Right kidney (tissue), 1 donor: Measurements from ENCODE around the gene ISLR.

Experiments used
- DNase-seq: peaks from one replicate; pipeline ENCODE4 v3.0.0-alpha.2; 2016

ISLR gene

DNA sequence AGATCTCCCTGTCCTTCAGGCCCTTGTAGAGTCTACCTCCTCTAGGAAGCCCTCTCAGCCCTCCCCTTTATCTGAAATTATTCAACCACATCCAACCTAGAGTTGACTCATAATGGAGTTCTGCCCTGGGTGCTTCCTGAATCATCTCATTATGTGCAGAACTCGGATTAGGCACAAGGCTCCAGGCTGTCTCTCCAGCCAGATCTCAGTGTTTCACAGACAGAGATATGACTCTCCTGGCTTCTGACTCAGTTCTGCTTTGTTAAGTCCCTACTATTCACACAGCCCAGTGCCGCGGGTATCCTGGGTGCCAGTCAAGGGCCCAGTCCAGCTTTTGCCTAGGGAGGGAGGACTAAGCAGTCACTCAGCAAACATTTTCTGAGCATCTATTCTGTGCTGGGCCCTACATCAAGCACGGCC is 19.8 kb downstream of the ISLR start:
- no peak for DNase-seq

DNA sequence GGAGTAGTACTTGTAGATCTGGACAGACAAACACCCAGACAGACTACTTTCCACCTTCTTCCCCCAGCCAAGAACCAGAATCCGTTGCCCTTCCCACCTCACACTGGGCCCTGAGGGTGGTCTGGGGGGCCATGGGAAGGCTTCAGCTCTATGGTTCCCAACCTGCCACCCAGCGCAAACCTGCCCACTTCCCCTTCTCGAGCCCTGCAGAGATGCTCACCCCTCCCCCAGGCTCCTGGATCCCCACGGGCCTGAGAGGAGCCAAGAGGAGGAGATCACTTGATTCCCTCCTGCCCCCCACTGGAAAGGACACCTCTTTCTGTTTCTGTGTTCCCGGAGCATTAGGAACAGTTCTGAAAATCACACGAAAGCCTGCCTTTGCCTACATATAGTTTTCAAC is 20.4 kb downstream of the ISLR start:
- no peak for DNase-seq

DNA sequence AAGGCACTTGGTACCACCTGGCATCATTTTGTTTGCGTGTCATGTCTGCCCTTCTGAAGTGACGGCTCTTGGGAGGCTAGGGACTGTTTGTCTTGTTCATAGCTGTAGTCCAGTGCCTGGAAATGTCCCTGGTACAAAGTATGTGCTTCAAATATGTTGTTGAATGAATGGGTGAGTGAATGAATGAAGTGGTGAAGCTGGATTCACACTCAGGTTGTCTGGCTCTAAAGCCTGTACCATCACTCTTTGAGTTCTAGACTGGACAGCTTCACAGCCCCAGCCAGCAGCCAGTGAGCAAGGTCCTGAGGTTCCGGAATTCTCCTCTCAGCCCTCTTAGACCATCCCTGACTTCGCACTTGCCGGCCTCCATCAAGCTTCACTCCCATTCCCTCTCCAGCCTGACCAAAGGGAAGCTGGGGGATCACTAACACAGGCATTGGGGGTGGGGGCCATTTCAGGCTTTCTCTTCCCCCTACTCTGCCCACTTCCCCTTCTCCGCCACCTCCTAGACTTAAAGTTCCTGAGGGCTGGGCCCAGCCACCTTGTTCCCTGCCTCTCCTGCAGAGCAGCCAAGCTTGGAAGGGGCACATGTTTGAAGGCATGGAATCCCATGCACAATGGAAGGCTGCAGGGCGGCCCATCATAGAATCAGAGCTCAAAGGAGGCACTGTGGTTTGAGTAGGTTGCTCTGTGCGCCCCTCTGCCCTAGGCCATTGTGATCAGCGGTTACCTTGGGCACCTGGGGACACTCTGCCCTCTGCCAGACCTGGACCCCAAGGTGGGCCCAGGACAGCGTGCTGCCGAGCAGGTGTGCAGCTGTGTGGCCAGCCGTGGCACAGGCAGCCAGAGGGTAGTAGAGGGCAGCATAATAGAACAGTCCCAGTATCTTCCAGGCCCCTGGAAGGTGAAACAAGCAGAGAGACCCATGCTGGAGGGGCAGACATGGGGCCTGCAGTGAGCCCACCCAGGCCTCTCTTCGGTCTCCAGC is 21.4 kb downstream of the ISLR start:
- DNase-seq = no peak

GRCh38 chr15:74196175-74196574 is 22.7 kb downstream of the ISLR start:
- DNase-seq = no peak

DNA sequence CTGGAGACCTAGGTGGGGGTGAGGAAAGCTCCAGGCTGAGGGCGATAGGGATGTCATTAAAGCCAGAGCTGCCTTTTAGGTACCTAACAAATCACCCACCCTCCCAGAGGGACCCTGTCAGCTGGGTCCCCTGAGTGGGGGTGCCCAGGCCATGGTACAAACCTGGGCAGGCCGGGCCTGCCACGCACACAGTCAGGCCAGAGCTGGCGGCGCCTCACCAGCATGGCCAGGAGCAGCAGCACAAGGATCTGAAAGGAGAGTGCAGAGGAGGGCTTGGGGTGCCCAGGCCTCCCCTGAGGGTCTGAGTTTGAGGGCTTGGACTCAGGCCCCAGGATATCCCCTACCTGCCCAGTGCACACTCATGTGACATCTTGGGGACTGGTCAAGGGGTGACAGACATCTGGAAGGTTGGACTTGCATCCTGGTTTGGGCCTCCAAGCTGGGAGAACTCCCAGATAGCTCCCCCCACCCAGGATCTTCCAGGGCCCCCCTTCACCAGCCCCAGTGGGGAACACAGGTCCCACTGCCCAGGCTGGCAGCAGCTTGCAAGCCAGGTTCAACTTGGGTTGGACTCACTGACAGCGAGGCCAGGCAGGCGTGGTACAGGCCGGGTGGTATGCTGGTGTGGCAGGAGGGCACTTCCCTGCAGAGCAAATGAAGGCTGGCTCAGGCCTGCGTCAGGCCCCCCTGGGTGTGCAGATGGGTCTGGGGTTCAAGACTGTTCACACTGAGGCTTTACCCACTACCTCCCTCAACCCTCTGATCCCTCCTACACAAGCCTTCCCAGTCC is 23.9 kb downstream of the ISLR start:
- no peak for DNase-seq

- DNase-seq = no peak
Measured at GRCh38 chr15:74199297-74199652, 25.8 kb downstream of the ISLR start.

DNA sequence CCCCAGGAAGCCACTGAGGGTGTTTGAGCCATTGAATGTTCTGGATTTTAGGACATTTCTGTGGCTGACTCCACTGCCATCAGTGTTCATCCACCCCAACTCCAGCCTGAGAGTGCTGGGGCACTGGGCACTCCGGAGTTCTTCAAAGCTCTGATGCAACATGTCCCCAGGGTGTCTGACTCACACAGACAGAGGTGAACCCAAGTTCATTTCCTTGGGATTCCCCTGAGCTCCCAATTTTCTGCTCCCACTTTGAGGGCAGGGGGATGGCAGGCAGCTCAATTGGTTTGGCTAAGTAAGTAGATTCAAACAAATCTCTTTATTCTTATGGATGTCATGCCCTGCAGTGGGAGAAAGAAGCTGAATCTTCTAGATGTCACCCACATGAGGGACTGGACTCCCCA is 26.9 kb downstream of the ISLR start:
- DNase-seq = no peak

GRCh38 chr15:74200871-74201419 is 27.4 kb downstream of the ISLR start:
- DNase-seq = peak; percentile 44

- DNase-seq = no peak
Measured at GRCh38 chr15:74201710-74202420, 28.4 kb downstream of the ISLR start.

GRCh38 chr15:74202452-74203401 is 29.2 kb downstream of the ISLR start, which contains the start of gene STRA6:
STRA6 (minus strand) TSS chr15:74202787; CDS start chr15:74202267, 520 bp downstream.
- DNase-seq = peak; percentile 77

GRCh38 chr15:74203914-74204431 is 30.5 kb downstream of the ISLR start:
- DNase-seq = peak; percentile 46

DNA sequence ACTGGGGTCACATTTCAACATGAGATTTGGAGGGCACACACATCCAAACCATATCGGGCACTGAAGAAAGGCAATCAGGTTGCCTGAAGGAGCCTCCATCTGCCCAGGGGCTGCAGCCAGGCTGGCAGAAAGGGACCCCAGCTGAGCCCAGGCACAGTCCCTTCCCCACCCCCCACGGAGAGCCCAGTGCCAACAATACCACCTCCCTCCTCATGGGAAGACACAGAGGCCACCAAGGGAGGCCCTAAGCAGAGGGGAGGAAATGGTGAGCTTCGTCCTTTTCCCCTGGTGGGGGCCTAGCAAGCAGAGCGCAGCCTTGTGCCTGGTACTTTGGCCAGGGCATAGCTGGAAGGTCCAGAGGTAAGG is 32.1 kb downstream of the ISLR start:
- DNase-seq = no peak

GRCh38 chr15:74206801-74207281 is 33.3 kb downstream of the ISLR start:
- peak; percentile 62 for DNase-seq

DNA sequence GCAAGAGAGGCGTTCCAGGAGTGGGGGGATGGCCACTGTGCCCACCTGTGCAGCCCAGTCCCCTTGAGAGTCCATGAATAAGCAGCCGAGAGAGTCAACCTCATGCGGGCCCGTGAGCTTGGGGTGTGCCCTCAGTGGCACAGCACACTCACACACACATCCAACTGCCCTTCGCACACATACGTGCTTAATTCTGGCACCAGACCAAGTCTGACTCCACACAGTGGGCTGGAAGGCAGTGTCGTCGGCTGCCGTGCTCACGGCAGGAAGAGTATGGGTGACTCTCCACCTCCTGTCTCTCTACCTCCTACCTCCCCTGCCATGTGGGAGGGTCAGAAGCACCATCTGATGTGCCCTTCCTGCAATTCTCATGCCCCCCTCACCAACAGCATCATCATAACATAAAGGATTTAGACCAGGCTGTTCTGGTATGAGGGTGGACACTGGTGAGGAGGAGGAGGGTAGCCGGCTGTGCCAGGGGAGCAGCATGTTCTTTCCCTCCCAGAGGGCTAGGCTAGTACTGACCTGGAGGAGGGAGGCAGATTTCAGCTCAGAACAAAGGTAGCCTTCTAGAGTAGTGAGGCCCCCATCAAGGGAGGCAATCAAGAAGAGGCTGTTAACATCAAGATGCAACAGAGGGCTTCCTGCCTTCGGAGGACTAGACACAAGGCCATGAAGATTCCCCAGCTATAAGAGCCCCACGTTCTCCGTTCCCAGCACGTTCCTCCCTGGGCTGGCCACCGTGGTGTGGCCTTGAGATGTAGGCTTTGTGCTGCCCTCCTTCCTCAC is 34.3 kb downstream of the ISLR start:
- peak; percentile 39 for DNase-seq

GRCh38 chr15:74208496-74208895 is 35.0 kb downstream of the ISLR start:
- DNase-seq = peak; percentile 38

DNA sequence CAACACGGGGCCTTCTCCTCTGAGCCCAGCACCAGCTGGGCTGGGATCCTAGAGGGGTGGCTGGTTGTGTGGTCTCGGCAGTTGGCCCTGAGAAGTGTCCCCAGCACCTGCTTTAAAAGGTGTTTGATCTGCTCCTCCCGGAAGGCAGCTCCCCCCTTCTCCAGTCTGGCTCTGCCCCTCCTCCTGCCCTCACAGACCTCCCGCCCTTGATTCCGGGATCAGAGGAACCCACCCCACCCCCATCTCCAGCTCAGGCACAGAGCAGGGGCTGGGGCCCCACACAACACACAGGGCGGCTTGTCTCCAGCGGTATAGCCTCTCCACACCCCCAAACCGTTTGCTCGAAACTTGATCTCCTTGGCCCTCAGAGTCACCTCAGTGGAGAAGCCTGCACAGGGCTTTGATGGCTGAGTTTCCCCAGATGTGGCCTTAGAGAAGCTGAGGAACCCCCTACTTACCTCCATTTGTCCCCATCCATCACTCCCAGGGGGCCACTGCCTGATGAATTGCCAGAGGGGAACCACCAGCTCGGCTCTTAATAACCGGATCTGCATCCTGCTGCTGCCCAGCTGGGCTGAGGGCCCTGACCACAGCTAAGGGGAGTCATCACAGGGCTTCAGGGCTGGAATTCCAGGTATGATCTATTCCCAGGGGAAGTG is 35.5 kb downstream of the ISLR start:
- peak; percentile 63 for DNase-seq

DNA sequence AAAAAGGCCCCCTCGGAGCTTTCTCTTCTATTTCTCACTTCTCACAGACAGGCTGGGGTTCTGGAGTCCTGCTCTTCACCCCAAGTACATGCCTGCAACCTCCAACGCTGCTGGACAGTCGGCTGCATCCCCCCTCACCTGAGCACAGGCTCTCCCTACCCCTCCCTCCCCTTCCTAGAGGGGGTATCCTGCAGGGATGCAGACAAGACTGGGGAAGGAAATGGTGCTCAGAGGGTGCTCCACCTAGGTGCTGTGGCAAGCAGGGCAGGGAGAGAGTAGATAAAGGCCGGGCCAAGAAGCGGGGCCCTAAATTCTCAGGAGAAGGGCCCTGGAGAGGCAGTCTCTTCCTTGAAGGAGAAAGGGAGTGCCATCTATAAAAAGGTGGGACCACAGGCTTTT is 36.0 kb downstream of the ISLR start:
- DNase-seq = peak; percentile 44

- no peak for DNase-seq
Measured at GRCh38 chr15:74209997-74210671, 36.6 kb downstream of the ISLR start.

DNA sequence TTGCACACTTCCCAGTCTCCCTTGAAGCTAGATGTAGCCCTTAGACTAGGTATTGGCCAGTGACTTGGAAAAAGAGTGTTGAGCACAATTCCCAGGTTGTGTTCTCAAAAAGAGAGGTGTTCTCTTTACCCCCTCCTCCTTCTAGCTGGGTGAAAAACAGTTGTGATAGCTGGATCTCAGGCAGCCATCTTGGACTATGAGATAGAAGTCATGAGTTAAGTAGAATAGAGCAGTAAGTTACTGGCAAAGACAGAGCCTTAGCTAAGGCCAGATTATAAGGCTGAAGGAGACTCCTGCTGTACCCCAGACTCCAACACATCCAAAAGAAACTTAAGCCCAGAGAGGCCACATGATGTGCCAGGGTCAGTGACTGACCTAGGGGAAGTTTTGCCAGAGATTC is 37.2 kb downstream of the ISLR start:
- DNase-seq = no peak
